ENCODE results near the gene MANEA. TPM values are rescaled to one million over a fixed set of nuclear protein-coding genes. Genes with fewer than 3 reads are reported as not detected.

Gene MANEA
- total and polyA plus RNA-seq, 2 experiments from 2014 or later = 12.3 to 16.5 TPM

DNA sequence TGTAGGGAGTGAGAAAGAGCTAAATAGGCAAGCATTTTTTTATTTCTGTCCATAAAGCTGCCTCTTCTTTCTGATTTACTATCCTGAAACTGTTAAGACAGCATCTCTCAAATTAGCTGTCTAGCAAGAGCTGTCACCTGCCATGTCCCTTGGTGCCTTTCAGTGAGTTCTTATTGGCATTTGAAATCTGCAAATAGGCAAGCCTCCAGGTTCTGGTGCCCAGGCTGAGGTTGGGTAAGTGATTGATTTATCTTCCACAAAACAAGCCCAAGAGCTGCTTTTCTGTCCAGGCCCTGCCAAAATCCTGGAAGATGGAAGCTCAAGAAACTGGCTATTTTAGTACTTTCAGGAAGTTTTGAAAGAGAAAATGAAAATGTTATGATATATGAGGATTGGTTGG, 22.4 kb downstream of the MANEA start:
- TF ChIP-seq EZH2 (IDR thresholded peaks at IDR 0.05; ENCODE audit: insufficient read depth, poor library complexity, severe bottlenecking) (no peak), EZH2phosphoT487 (IDR thresholded peaks at IDR 0.05; ENCODE audit: insufficient read depth, low read depth) (no peak)
- Histone ChIP-seq H3K9ac (no peak overlapping the region), H2AFZ (no peak overlapping the region), H3K36me3 (ENCODE audit: low read depth) (no peaks in the 10 kb centered on the region), H3K27ac (no peak overlapping the region), H3K9me2 (ENCODE audit: insufficient read depth) (no peaks in the 10 kb centered on the region), H3K4me3 (no peak overlapping the region), H3K79me2 (ENCODE audit: insufficient read depth) (no peaks in the 10 kb centered on the region), H3K27me3 (replicated peaks; ENCODE audit: insufficient read depth) (no peaks in the 10 kb centered on the region), H3K4me1 (ENCODE audit: insufficient read depth) (no peaks in the 10 kb centered on the region), H4K20me1 (ENCODE audit: insufficient read depth) (no peaks in the 10 kb centered on the region), H3K9me3 (ENCODE audit: low read depth) (no peaks in the 10 kb centered on the region), H3K4me2 (ENCODE audit: unreplicated experiment) (no peak overlapping the region), H3F3A (ENCODE audit: insufficient read depth) (no peaks in the 10 kb centered on the region)
- DNase-seq = no peak
- in situ Hi-C loops (cut with MboI) = no loop called here

DNA sequence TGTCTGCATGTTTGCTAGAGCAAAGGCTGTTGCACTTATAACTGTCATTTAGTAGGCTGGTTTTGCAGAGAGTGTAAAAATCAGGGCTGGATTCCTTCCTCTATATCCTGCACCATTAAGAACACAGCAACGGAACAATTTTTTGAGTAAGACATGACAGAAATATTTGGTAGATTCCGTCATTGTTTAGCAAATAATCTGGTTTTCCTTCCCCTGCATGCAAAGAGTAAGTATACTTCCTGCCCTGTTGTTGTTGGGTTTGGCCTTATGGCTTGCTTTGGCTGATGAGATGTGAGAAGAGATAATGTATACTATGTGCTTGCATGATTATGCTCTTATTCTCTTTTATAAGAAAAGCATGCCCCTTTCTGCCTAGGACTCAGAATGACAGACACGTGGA, 23.8 kb downstream of the MANEA start:
- H3K4me2 ChIP-seq (ENCODE audit: unreplicated experiment) = no peak overlapping the region
- no peaks in the 10 kb centered on the region for H3K36me3 ChIP-seq (ENCODE audit: low read depth)
- DNase-seq = no peak
- no peak overlapping the region for H3K4me3 ChIP-seq
- no peak for TF ChIP-seq EZH2phosphoT487 (IDR thresholded peaks at IDR 0.05; ENCODE audit: insufficient read depth, low read depth)
- TF ChIP-seq EZH2 (IDR thresholded peaks at IDR 0.05; ENCODE audit: insufficient read depth, poor library complexity, severe bottlenecking) = no peak
- no peak overlapping the region for H3K9ac ChIP-seq
- H3K27me3 ChIP-seq (replicated peaks; ENCODE audit: insufficient read depth) = no peaks in the 10 kb centered on the region
- H3K4me1 ChIP-seq (ENCODE audit: insufficient read depth) = no peaks in the 10 kb centered on the region
- H4K20me1 ChIP-seq (ENCODE audit: insufficient read depth) = no peaks in the 10 kb centered on the region
- WGBS, 2 experiments (ENCODE audit: low coverage in 1 of 2, low lambda C conversion rate in 2 of 2, missing lambda C conversion rate in 2 of 2) = 96 to 97% methylated on average over 3 of the region's 3 CpGs
- in situ Hi-C loops (cut with MboI) = no loop called here
- no peaks in the 10 kb centered on the region for H3K9me3 ChIP-seq (ENCODE audit: low read depth)
- H3K27ac ChIP-seq = no peak overlapping the region
- H3F3A ChIP-seq (ENCODE audit: insufficient read depth) = no peaks in the 10 kb centered on the region
- H3K79me2 ChIP-seq (ENCODE audit: insufficient read depth) = no peaks in the 10 kb centered on the region
- H2AFZ ChIP-seq = no peak overlapping the region
- H3K9me2 ChIP-seq (ENCODE audit: insufficient read depth) = no peaks in the 10 kb centered on the region

DNA sequence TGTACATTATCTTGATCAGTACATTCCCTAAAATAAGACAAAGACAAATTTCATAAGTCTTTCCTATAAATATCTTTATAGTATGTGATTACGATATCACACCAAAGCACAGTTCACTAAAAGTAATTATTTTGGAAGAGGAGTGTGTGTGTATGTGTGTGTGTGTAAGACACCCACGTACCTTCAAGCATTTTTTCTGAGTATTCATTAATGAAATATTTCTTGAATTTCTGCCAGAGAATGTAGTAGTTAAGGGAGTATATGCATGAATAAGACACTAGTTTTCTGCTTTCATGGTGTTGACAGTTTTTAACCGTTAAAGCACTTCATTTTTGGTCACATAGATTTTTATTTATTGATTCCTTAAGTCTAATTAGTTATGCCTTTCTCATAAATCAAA, 36.8 kb downstream of the MANEA start:
- no peak overlapping the region for H3K4me2 ChIP-seq (ENCODE audit: unreplicated experiment)
- no peaks in the 10 kb centered on the region for H3K9me3 ChIP-seq (ENCODE audit: low read depth)
- no peak overlapping the region for H3K4me3 ChIP-seq
- peak; percentile 4 for DNase-seq
- H4K20me1 ChIP-seq (ENCODE audit: insufficient read depth) = no peaks in the 10 kb centered on the region
- no peak overlapping the region for H3K27ac ChIP-seq
- 69 to 76% methylated on average over 3 of the region's 3 CpGs for WGBS, 2 experiments (ENCODE audit: low coverage in 1 of 2, low lambda C conversion rate in 2 of 2, missing lambda C conversion rate in 2 of 2)
- H3K4me1 ChIP-seq (ENCODE audit: insufficient read depth) = no peaks in the 10 kb centered on the region
- H3F3A ChIP-seq (ENCODE audit: insufficient read depth) = no peaks in the 10 kb centered on the region
- no peak for TF ChIP-seq EZH2 (IDR thresholded peaks at IDR 0.05; ENCODE audit: insufficient read depth, poor library complexity, severe bottlenecking)
- TF ChIP-seq EZH2phosphoT487 (IDR thresholded peaks at IDR 0.05; ENCODE audit: insufficient read depth, low read depth) = no peak
- no peaks in the 10 kb centered on the region for H3K9me2 ChIP-seq (ENCODE audit: insufficient read depth)
- no peaks in the 10 kb centered on the region for H3K27me3 ChIP-seq (replicated peaks; ENCODE audit: insufficient read depth)
- in situ Hi-C loops (cut with MboI) = no loop called here
- H3K36me3 ChIP-seq (ENCODE audit: low read depth) = no peaks in the 10 kb centered on the region
- H3K79me2 ChIP-seq (ENCODE audit: insufficient read depth) = no peaks in the 10 kb centered on the region
- no peak overlapping the region for H3K9ac ChIP-seq
- no peak overlapping the region for H2AFZ ChIP-seq

DNA sequence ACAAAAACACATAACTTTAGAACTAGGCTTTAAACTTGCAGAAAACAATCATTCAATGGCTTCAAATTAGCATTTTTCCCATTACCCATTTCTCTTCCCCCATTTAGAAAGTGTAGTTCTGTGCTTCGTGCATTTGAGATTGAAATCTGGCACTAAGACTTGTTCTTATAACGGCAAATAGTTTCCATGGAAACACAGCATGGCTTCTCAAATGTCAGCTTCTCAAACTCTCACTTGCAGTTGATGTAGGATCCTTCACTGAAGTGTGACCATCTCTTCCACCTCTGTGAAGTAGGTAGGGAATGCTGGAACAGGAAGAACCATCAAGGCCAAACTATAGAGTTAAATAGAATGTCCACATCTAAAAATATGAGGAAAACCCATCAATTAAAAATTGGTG, 52.2 kb downstream of the MANEA start:
- Histone ChIP-seq H3K4me3 (no peak overlapping the region), H3K27me3 (replicated peaks; ENCODE audit: insufficient read depth) (no peaks in the 10 kb centered on the region), H3K79me2 (ENCODE audit: insufficient read depth) (no peaks in the 10 kb centered on the region), H3K4me2 (ENCODE audit: unreplicated experiment) (no peak overlapping the region), H3K9ac (no peak overlapping the region), H3K27ac (no peak overlapping the region), H4K20me1 (ENCODE audit: insufficient read depth) (no peaks in the 10 kb centered on the region), H3K9me3 (ENCODE audit: low read depth) (no peaks in the 10 kb centered on the region), H3K4me1 (ENCODE audit: insufficient read depth) (no peaks in the 10 kb centered on the region), H3K36me3 (ENCODE audit: low read depth) (no peaks in the 10 kb centered on the region), H3F3A (ENCODE audit: insufficient read depth) (no peaks in the 10 kb centered on the region), H3K9me2 (ENCODE audit: insufficient read depth) (no peaks in the 10 kb centered on the region), H2AFZ (no peak overlapping the region)
- whole genome bisulfite sequencing, 2 experiments (ENCODE audit: low coverage in 1 of 2, low lambda C conversion rate in 2 of 2, missing lambda C conversion rate in 2 of 2) = 2% methylated on average over 2 of the region's 2 CpGs
- TF ChIP-seq EZH2 (IDR thresholded peaks at IDR 0.05; ENCODE audit: insufficient read depth, poor library complexity, severe bottlenecking) = no peak
- no peak for TF ChIP-seq EZH2phosphoT487 (IDR thresholded peaks at IDR 0.05; ENCODE audit: insufficient read depth, low read depth)
- in situ Hi-C loops (cut with MboI) = no loop called here
- no peak for DNase-seq
